GM12878 (cell line): ENCODE data around the gene ZNF181. TPM values are rescaled to one million over a fixed set of nuclear protein-coding genes. Genes with fewer than 3 reads are reported as not detected.

Experiments
- ATAC-seq: fragments of 200-7000 bp; cut with Tn5 transposase; 3 replicates; pipeline ENCODE4 v1.9.1; 2020; ENCODE audit warnings: mild to moderate bottlenecking, moderate library complexity
- BruUV-seq: library from RNA; stranded (reverse); fragments of 400-500 nt; replicated peaks from 2 replicates; lab custom pipeline; 2021; lab: Mats Ljungman, UMichigan
- CTCF ChIA-PET: fragments of 300-600 bp; sonication (Branson Sonifier 250); formaldehyde crosslinking; extraction: SDS; loops from one replicate; lab custom pipeline; 2021; ENCODE audit warnings: inconsistent platforms; lab: Yijun Ruan, JAX
- POLR2A ChIA-PET: fragments of 350-600 bp; formaldehyde crosslinking; extraction: SDS; loops from one replicate; lab custom pipeline; 2021; ENCODE audit warnings: inconsistent platforms; lab: Charles Lee
- RAD21 ChIA-PET: fragments of 300-600 bp; sonication (Branson Sonifier 250); formaldehyde crosslinking; loops from one replicate; lab custom pipeline; 2023; ENCODE audit warnings: antibody characterized with exemption; ENCODE audit not compliant: unreplicated experiment; lab: Charles Lee
- SMC1A ChIA-PET: fragments of 300-600 bp; sonication (Branson Sonifier 250); formaldehyde crosslinking; loops from one replicate; lab custom pipeline; 2023; ENCODE audit not compliant: unreplicated experiment, uncharacterized antibody; lab: Charles Lee
- DNase-seq: peaks from one replicate; pipeline ENCODE4 v3.0.0-alpha.2; 2011; ENCODE audit warnings: low read depth, low spot score
- FAIRE-seq: peaks from 3 replicates; lab custom pipeline; 2011; peaks lifted over from hg19 to GRCh38; lab: Jason Lieb, UNC
- H2AFZ ChIP-seq: 2 replicates; pipeline ENCODE4 v1.6.0; 2011; ENCODE audit warnings: low read depth, low read length, control low read depth; ENCODE audit not compliant: control insufficient read depth
- H3K27ac ChIP-seq: 2 replicates; pipeline ENCODE4 v1.5.1; 2011; ENCODE audit warnings: control low read depth; ENCODE audit not compliant: control insufficient read depth, insufficient read depth
- H3K27me3 ChIP-seq, 2 experiments: replicated peaks in 1 of 2; 2 replicates each; pipeline versions ENCODE4 v1.6.0 to v1.6.1; 2011; ENCODE audit warnings: low read length in 1 of 2; ENCODE audit not compliant: control insufficient read depth in 2 of 2, insufficient read depth in 2 of 2
- H3K36me3 ChIP-seq, 2 experiments: 2 replicates each; pipeline ENCODE4 v1.5.1; 2011; ENCODE audit warnings: low read length in 1 of 2; ENCODE audit not compliant: control insufficient read depth in 2 of 2, insufficient read depth in 2 of 2
- H3K4me1 ChIP-seq: 2 replicates; pipeline ENCODE4 v1.6.1; 2011; ENCODE audit warnings: mild to moderate bottlenecking, low read length, moderate library complexity, mixed read lengths; ENCODE audit not compliant: control insufficient read depth, insufficient read depth
- H3K4me2 ChIP-seq: 2 replicates; pipeline ENCODE4 v1.6.0; 2011; ENCODE audit warnings: control low read depth; ENCODE audit not compliant: control insufficient read depth, insufficient read depth
- H3K4me3 ChIP-seq: fragments of 200-600 bp; sonication (generic); 2 replicates; pipeline ENCODE4 v1.5.1; 2016
- H3K79me2 ChIP-seq: 2 replicates; pipeline ENCODE4 v1.6.0; 2011; ENCODE audit warnings: low read length; ENCODE audit not compliant: control insufficient read depth, insufficient read depth
- H3K9ac ChIP-seq: 2 replicates; pipeline ENCODE4 v1.8.0; 2011; ENCODE audit warnings: low read length, control low read depth, mixed read lengths; ENCODE audit not compliant: control insufficient read depth, insufficient read depth
- H3K9me3 ChIP-seq: replicated peaks from 3 replicates; pipeline ENCODE4 v1.5.1; 2011; ENCODE audit warnings: mild to moderate bottlenecking, low read length; ENCODE audit not compliant: control insufficient read depth, insufficient read depth
- H4K20me1 ChIP-seq: 2 replicates; pipeline ENCODE4 v1.6.0; 2011; ENCODE audit not compliant: control insufficient read depth, insufficient read depth
- ATF7 ChIP-seq: fragments of 450-650 bp; IDR thresholded peaks from 2 replicates; pipeline ENCODE4 v1.6.1; 2016; ENCODE audit warnings: low read depth, mild to moderate bottlenecking
- IKZF2 ChIP-seq, 2 experiments: fragments of 450-650 bp; IDR thresholded peaks; 2 replicates each; pipeline ENCODE4 v1.6.1; 2017; ENCODE audit warnings: mild to moderate bottlenecking in 2 of 2, moderate library complexity in 2 of 2
- KLF5 ChIP-seq: fragments of 450-650 bp; IDR thresholded peaks from 2 replicates; pipeline ENCODE4 v1.6.1; 2014; ENCODE audit warnings: mild to moderate bottlenecking; ENCODE audit not compliant: partially characterized antibody
- POLR2AphosphoS5 ChIP-seq: IDR thresholded peaks from 2 replicates; pipeline ENCODE4 v1.6.1; 2011; ENCODE audit warnings: mild to moderate bottlenecking, low read length, inconsistent platforms
- SMAD1 ChIP-seq: fragments of 450-650 bp; IDR thresholded peaks from 2 replicates; pipeline ENCODE4 v1.6.1; 2018; ENCODE audit warnings: mild to moderate bottlenecking, low read depth; ENCODE audit not compliant: partially characterized antibody
- ZNF274 ChIP-seq: IDR thresholded peaks from one replicate; pipeline ENCODE4 v1.8.0; 2011; ENCODE audit not compliant: insufficient read length, insufficient read depth
- WGBS: methylation state at CpG from one replicate; pipeline ENCODE4 v1.1.6; 2016; ENCODE audit warnings: low lambda C conversion rate; ENCODE audit not compliant: insufficient replicate concordance, insufficient coverage; ENCODE audit errors: missing lambda C conversion rate; 5-methylcytosine and 5-hydroxymethylcytosine counted together
- in situ Hi-C: fragments of 300-500 bp; cut with MboI; formaldehyde crosslinking; loops from 9 replicates; pipeline ENCODE4 v1.14.3; 2018; ENCODE audit warnings: mixed read lengths
- intact Hi-C: fragments of 100-400 bp; cut with micrococcal nuclease; formaldehyde crosslinking; loops from one replicate; pipeline ENCODE4 v1.14.2; 2022; ENCODE audit not compliant: unreplicated experiment
- polyA plus RNA-seq, 11 experiments: library from polyadenylated mRNA; depleted of rRNA in 4 of 11; unstranded in 6 of 11; stranded (reverse) in 5 of 11; fragments of >200 nt; fragmentation: Nextera tagmentation in 4 of 11; fragmentation: Illumina TruSeq in 1 of 11; extraction: Ambion mirVana in 4 of 11; extraction: Trizol in 1 of 11; gene quantifications; 1 replicate in 1 of 11; 2 replicates in 10 of 11; pipeline versions ENCODE4 v1.2.1 to v1.2.3, GENCODE V29; 2011 to 2016; ENCODE audit warnings: inconsistent platforms in 2 of 11, missing spikeins in 2 of 11, low read depth in 1 of 11
- total RNA-seq, 4 experiments: library from RNA; depleted of rRNA in 3 of 4; stranded (reverse); fragments of >200 nt in 3 of 4; fragmentation: Illumina TruSeq in 1 of 4; extraction: Trizol in 1 of 4; gene quantifications; 2 replicates each; pipeline versions ENCODE4 v1.2.1 to v1.2.3, GENCODE V29; 2013 to 2021
- TF ChIP-seq, protein P1 (sequence below): IDR thresholded peaks from 2 replicates; pipeline ENCODE4 v1.6.1; 2012; ENCODE audit warnings: low read depth, low read length, improper control_type of control experiment

The ZNF181 gene
- total and polyA plus RNA-seq, 10 of the 15 experiments (the other 5 are each of a cell fraction or from before 2014, with no cell fraction given) = 2.1 to 10.3 (median 8.1) TPM

- Histone ChIP-seq H3K4me2 (no peak overlapping the region), H3K4me1 (no peaks in the 10 kb centered on the region), H3K27ac (no peak overlapping the region), H3K79me2 (no peaks in the 10 kb centered on the region), H3K9me3 (peaks cover 23% of the 10 kb centered on the region), H3K9ac (no peak overlapping the region), H3K36me3 (no peaks in the 10 kb centered on the region), H4K20me1 (no peaks in the 10 kb centered on the region), H3K4me3 (no peak overlapping the region), H3K27me3 (no peaks in the 10 kb centered on the region), H2AFZ (no peak overlapping the region)
- ChIA-PET POLR2A (no interaction called here), SMC1A (no interaction called here), RAD21 (no interaction called here), CTCF (no interaction called here)
- intact Hi-C loops = no loop called here
- WGBS = 75% methylated on average over 11 of the region's 11 CpGs
- TF ChIP-seq IKZF2 (IDR thresholded peaks at IDR 0.05) (no peak), KLF5 (peak; percentile 19), POLR2AphosphoS5 (no peak), ATF7 (no peak), ZNF274 (peak; percentile 87)
- in situ Hi-C loops = no loop called here
- FAIRE-seq = no peak
- no peak for ATAC-seq
- BruUV-seq = no TSS peak
- no peak for DNase-seq
Observed at GRCh38 chr19:34759218-34759917, 25.3 kb downstream of the ZNF181 start.

- H3K27ac ChIP-seq = no peak overlapping the region
- RAD21 ChIA-PET = no interaction called here
- H3K27me3 ChIP-seq = no peaks in the 10 kb centered on the region
- no peaks in the 10 kb centered on the region for H3K4me1 ChIP-seq
- TF ChIP-seq, protein P1, sequence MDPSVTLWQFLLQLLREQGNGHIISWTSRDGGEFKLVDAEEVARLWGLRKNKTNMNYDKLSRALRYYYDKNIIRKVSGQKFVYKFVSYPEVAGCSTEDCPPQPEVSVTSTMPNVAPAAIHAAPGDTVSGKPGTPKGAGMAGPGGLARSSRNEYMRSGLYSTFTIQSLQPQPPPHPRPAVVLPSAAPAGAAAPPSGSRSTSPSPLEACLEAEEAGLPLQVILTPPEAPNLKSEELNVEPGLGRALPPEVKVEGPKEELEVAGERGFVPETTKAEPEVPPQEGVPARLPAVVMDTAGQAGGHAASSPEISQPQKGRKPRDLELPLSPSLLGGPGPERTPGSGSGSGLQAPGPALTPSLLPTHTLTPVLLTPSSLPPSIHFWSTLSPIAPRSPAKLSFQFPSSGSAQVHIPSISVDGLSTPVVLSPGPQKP = no peak
- no peak for TF ChIP-seq SMAD1
- no peak for FAIRE-seq
- no peak overlapping the region for H3K4me2 ChIP-seq
- peaks cover 6% of the 10 kb centered on the region; the same call in 2 of the 3 replicates for H3K9me3 ChIP-seq
- H4K20me1 ChIP-seq = no peaks in the 10 kb centered on the region
- no peak for ATAC-seq
- no peak overlapping the region for H3K4me3 ChIP-seq
- no peaks in the 10 kb centered on the region for H3K36me3 ChIP-seq
- no peak overlapping the region for H3K9ac ChIP-seq
- CTCF ChIA-PET = no interaction called here
- SMC1A ChIA-PET = no interaction called here
- 79% methylated on average over 2 of the region's 2 CpGs for WGBS
- no peak overlapping the region for H2AFZ ChIP-seq
- in situ Hi-C loops = no loop called here
- H3K79me2 ChIP-seq = no peaks in the 10 kb centered on the region
- intact Hi-C loops = no loop called here
- BruUV-seq = no TSS peak
- POLR2A ChIA-PET = no interaction called here
- no peak for DNase-seq
Observed at GRCh38 chr19:34766386-34766785, 32.3 kb downstream of the ZNF181 start.
